H1 (cell line): ENCODE data around the gene GRIK1. TPM values are rescaled to one million over a fixed set of nuclear protein-coding genes. Genes with fewer than 3 reads are reported as not detected.

ENCODE experiments used
- CTCF ChIA-PET: fragments of 300-600 bp; sonication (Branson Sonifier 250); formaldehyde crosslinking; loops from one replicate; lab custom pipeline; 2021; ENCODE audit not compliant: partially characterized antibody; lab: Charles Lee
- POLR2A ChIA-PET: fragments of 300-600 bp; sonication (Branson Sonifier 250); formaldehyde crosslinking; loops from one replicate; lab custom pipeline; 2021; ENCODE audit warnings: inconsistent platforms; ENCODE audit not compliant: partially characterized antibody; lab: Charles Lee
- DNase-seq, 2 experiments: peaks; one replicate each; pipeline versions ENCODE4 v3.0.0 to v3.0.0-alpha.2; 2010 to 2022; ENCODE audit warnings: low spot score in 2 of 2, low read depth in 1 of 2, mixed read lengths in 1 of 2
- FAIRE-seq: peaks from 2 replicates; lab custom pipeline; 2011; peaks lifted over from hg19 to GRCh38; lab: Jason Lieb, UNC
- H2AFZ ChIP-seq: 2 replicates; pipeline ENCODE4 v1.8.1; 2012; ENCODE audit warnings: low read length, inconsistent platforms
- H2AK5ac ChIP-seq: 2 replicates; pipeline ENCODE4 v1.6.1; 2013; ENCODE audit warnings: low read depth, low read length
- H2BK120ac ChIP-seq: replicated peaks from 2 replicates; pipeline ENCODE3; 2013; ENCODE audit warnings: low read depth, low read length, inconsistent platforms
- H2BK12ac ChIP-seq: 2 replicates; pipeline ENCODE4 v1.6.1; 2013; ENCODE audit warnings: low read depth, low read length
- H2BK15ac ChIP-seq: 2 replicates; pipeline ENCODE4 v1.6.1; 2013; ENCODE audit warnings: low read length
- H2BK20ac ChIP-seq: 2 replicates; pipeline ENCODE4 v1.6.1; 2013; ENCODE audit warnings: low read length
- H2BK5ac ChIP-seq: 2 replicates; pipeline ENCODE4 v1.6.1; 2013; ENCODE audit warnings: low read depth, low read length
- H3K14ac ChIP-seq: 2 replicates; pipeline ENCODE4 v1.6.1; 2013; ENCODE audit warnings: inconsistent platforms; ENCODE audit not compliant: insufficient read length
- H3K18ac ChIP-seq: 2 replicates; pipeline ENCODE4 v1.6.1; 2013; ENCODE audit warnings: low read length; ENCODE audit errors: extremely low read depth
- H3K23ac ChIP-seq: 2 replicates; pipeline ENCODE4 v1.6.1; 2013; ENCODE audit warnings: inconsistent platforms; ENCODE audit not compliant: insufficient read length
- H3K23me2 ChIP-seq: 2 replicates; pipeline ENCODE4 v1.6.1; 2013; ENCODE audit warnings: low read depth, low read length
- H3K27ac ChIP-seq: 2 replicates; pipeline ENCODE4 v1.6.1; 2011; ENCODE audit warnings: low read depth, low read length, inconsistent platforms
- H3K27me3 ChIP-seq, 4 experiments: replicated peaks in 1 of 4; 1 replicate in 1 of 4; 2 replicates in 3 of 4; pipeline versions ENCODE4 v1.6.1 to v1.8.1; 2011 to 2013; ENCODE audit warnings: low read length in 3 of 4, mild to moderate bottlenecking in 3 of 4, inconsistent platforms in 2 of 4, mixed read lengths in 2 of 4, moderate library complexity in 1 of 4; ENCODE audit not compliant: control insufficient read depth in 3 of 4, insufficient read depth in 3 of 4; ENCODE audit errors: extremely low read depth in 1 of 4
- H3K36me3 ChIP-seq, 4 experiments: 2 replicates each; pipeline versions ENCODE4 v1.6.1 to v1.8.1; 2011 to 2013; ENCODE audit warnings: mild to moderate bottlenecking in 4 of 4, low read length in 3 of 4, moderate library complexity in 2 of 4, control low read depth in 1 of 4, inconsistent platforms in 1 of 4; ENCODE audit not compliant: insufficient read depth in 4 of 4, control insufficient read depth in 2 of 4
- H3K4ac ChIP-seq: replicated peaks from 2 replicates; pipeline ENCODE3; 2013; ENCODE audit warnings: low read length, low read depth, mixed read lengths, inconsistent platforms; ENCODE audit not compliant: insufficient read length
- H3K4me1 ChIP-seq, 4 experiments: replicated peaks in 1 of 4; 1 replicate in 1 of 4; 2 replicates in 3 of 4; pipeline versions ENCODE4 v1.6.1 to v1.8.1; 2011 to 2013; ENCODE audit warnings: low read length in 3 of 4, inconsistent platforms in 2 of 4, mixed read lengths in 1 of 4; ENCODE audit not compliant: insufficient read depth in 4 of 4, control insufficient read depth in 3 of 4
- H3K4me2 ChIP-seq, 2 experiments: 2 replicates each; pipeline versions ENCODE4 v1.6.1 to v1.8.1; 2011 to 2013; ENCODE audit warnings: low read depth in 2 of 2, low read length in 2 of 2, control low read depth in 1 of 2, inconsistent platforms in 1 of 2, mild to moderate bottlenecking in 1 of 2; ENCODE audit not compliant: insufficient read depth in 1 of 2
- H3K4me3 ChIP-seq, 4 experiments: fragments of 200-600, 300-600 bp in 1 of 4; sonication (generic), shearing (Covaris generic), sonication (Bioruptor Twin) in 1 of 4; 2 replicates each; pipeline versions ENCODE4 v1.5.1 to v1.8.1; 2011 to 2016; ENCODE audit warnings: low read length in 4 of 4, low read depth in 3 of 4, control low read depth in 2 of 4, inconsistent platforms in 2 of 4, mild to moderate bottlenecking in 2 of 4, mixed read lengths in 1 of 4, moderate library complexity in 1 of 4; ENCODE audit not compliant: insufficient read depth in 2 of 4; ENCODE audit errors: extremely low read depth in 1 of 4
- H3K56ac ChIP-seq: replicated peaks from 2 replicates; pipeline ENCODE3; 2013; ENCODE audit warnings: low read depth, mild to moderate bottlenecking, mixed read lengths, low read length, inconsistent platforms; ENCODE audit not compliant: insufficient read length
- H3K79me1 ChIP-seq: 2 replicates; pipeline ENCODE4 v1.6.1; 2013; ENCODE audit warnings: low read depth, low read length, control low read depth
- H3K79me2 ChIP-seq, 2 experiments: 2 replicates each; pipeline versions ENCODE4 v1.6.1 to v1.8.1; 2012 to 2013; ENCODE audit warnings: low read length in 2 of 2, mild to moderate bottlenecking in 2 of 2, inconsistent platforms in 1 of 2; ENCODE audit not compliant: insufficient read depth in 2 of 2, control insufficient read depth in 1 of 2
- H3K9ac ChIP-seq, 4 experiments: replicated peaks in 1 of 4; 1 replicate in 1 of 4; 2 replicates in 3 of 4; pipeline versions ENCODE4 v1.6.1 to v1.8.1; 2011 to 2013; ENCODE audit warnings: low read depth in 3 of 4, low read length in 3 of 4, control low read depth in 2 of 4, mild to moderate bottlenecking in 2 of 4, moderate library complexity in 2 of 4, inconsistent platforms in 1 of 4; ENCODE audit errors: extremely low read depth in 1 of 4
- H3K9me3 ChIP-seq, 2 experiments: 2 replicates each; pipeline versions ENCODE4 v1.6.1 to v1.8.1; 2012 to 2013; ENCODE audit warnings: mild to moderate bottlenecking in 2 of 2, moderate library complexity in 2 of 2, control low read depth in 1 of 2, inconsistent platforms in 1 of 2, low read depth in 1 of 2, low read length in 1 of 2, mixed read lengths in 1 of 2; ENCODE audit not compliant: insufficient read depth in 2 of 2
- H4K20me1 ChIP-seq, 2 experiments: replicated peaks in 1 of 2; 2 replicates each; pipeline versions ENCODE3 to v1.8.1; 2011 to 2013; ENCODE audit warnings: inconsistent platforms in 2 of 2, low read length in 2 of 2, mild to moderate bottlenecking in 1 of 2; ENCODE audit not compliant: insufficient read depth in 2 of 2, control insufficient read depth in 1 of 2
- H4K5ac ChIP-seq: 2 replicates; pipeline ENCODE4 v1.6.1; 2013; ENCODE audit warnings: low read length, low read depth, mixed read lengths, inconsistent platforms; ENCODE audit not compliant: insufficient read length
- H4K8ac ChIP-seq: 2 replicates; pipeline ENCODE4 v1.8.0; 2013; ENCODE audit warnings: mild to moderate bottlenecking, moderate library complexity, low read length, inconsistent platforms; ENCODE audit not compliant: insufficient read depth; ENCODE audit errors: extremely low read depth
- H4K91ac ChIP-seq: replicated peaks from 2 replicates; pipeline ENCODE3; 2013; ENCODE audit warnings: low read length, mixed read lengths, inconsistent platforms; ENCODE audit not compliant: insufficient read length
- ATF3 ChIP-seq: IDR thresholded peaks from 2 replicates; pipeline ENCODE4 v1.6.1; 2011; ENCODE audit warnings: low read depth, mild to moderate bottlenecking, low read length; ENCODE audit not compliant: insufficient read depth
- CBX5 ChIP-seq: fragments of 300-800, 300-1000 bp; sonication (generic); IDR thresholded peaks from 2 replicates; pipeline ENCODE4 v1.7.1; 2016; ENCODE audit warnings: antibody characterized with exemption, low read length, low read depth
- FOSL1 ChIP-seq: IDR thresholded peaks from 2 replicates; pipeline ENCODE4 v1.6.1; 2011; ENCODE audit warnings: mild to moderate bottlenecking, low read depth, low read length, moderate library complexity; ENCODE audit not compliant: insufficient read depth
- RAD21 ChIP-seq, 2 experiments: IDR thresholded peaks in 1 of 2; conservative IDR thresholded peaks in 1 of 2; 2 replicates each; pipeline ENCODE4 v1.6.1; 2011; ENCODE audit warnings: low read depth in 2 of 2, low read length in 2 of 2, improper control_type of control experiment in 1 of 2, inconsistent platforms in 1 of 2, mild to moderate bottlenecking in 1 of 2, moderate library complexity in 1 of 2
- SP1 ChIP-seq: IDR thresholded peaks from 2 replicates; pipeline ENCODE4 v1.6.1; 2011; ENCODE audit warnings: low read depth, low read length
- WGBS, 2 experiments: shearing (Covaris generic) in 1 of 2; methylation state at CpG; one replicate each; pipeline versions ENCODE4 v1.1.6 to v1.1.7; 2013 to 2015; ENCODE audit warnings: low lambda C conversion rate in 2 of 2, mixed read lengths in 2 of 2, inconsistent platforms in 1 of 2, low coverage in 1 of 2, missing lambda C conversion rate in 1 of 2; ENCODE audit not compliant: insufficient replicate concordance in 2 of 2, insufficient coverage in 1 of 2, insufficient read length in 1 of 2; ENCODE audit errors: extremely low coverage in 1 of 2, missing lambda C conversion rate in 1 of 2; 5-methylcytosine and 5-hydroxymethylcytosine counted together
- polyA plus RNA-seq, 7 experiments: library from polyadenylated mRNA; depleted of rRNA in 3 of 7; stranded (reverse) in 5 of 7; unstranded in 2 of 7; fragments of >200 nt in 5 of 7; fragments of 200-250 nt in 2 of 7; gene quantifications; 1 replicate in 5 of 7; 2 replicates in 1 of 7; 4 replicates in 1 of 7; pipeline versions ENCODE4 v1.2.1 to v1.2.3, GENCODE V29; 2011 to 2013; ENCODE audit warnings: missing spikeins in 2 of 7, mixed read lengths in 2 of 7
- total RNA-seq: library from RNA; stranded (reverse); fragmentation: NEBNext Ultra II Directional; extraction: Animal tissue kit (Norgen Biotek cat#: 25700); gene quantifications from 2 replicates; pipeline ENCODE4 v1.2.1, GENCODE V29; 2021

The GRIK1 gene
- total and polyA plus RNA-seq, 2 of the 8 experiments (the other 6 are each of a cell fraction or from before 2014, with no cell fraction given) = 0.11 to 0.32 TPM

DNA sequence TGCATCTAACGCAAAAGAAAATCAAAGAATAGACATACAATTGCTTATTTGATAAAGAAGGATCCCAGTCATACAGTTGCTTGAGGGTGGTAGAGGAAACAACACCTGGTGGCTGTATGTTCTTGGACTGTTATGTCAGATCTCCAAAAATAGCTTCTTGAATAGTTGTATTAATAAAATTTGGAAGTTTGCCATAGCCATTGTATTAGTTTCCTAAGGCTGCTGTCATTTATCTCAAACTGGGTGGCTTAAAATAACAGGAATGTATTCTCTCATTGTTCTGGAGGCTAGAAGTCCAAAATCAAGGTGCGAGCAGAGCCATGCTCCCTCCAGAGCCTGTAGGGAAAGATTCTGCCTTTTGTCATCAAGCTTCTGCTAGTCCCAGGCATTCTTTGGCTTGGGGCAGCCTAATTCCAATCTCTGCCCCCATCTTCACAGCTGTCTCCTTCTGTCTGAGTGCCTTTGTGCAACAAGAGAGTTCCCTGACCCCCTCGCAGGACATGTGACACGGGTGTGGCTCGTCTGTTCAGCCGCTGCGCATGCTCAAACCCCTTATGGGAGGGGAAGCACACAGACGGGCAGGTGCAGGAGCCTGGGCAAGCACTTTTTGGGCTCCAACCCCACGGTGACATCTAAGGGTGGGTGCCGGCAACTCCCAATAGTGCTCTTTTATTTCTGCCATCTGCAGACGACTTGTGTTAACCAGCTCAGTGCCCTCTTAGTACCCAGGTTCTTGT, 21.7 kb upstream of the GRIK1 start:
- no peak overlapping the region for H3K4me2 ChIP-seq
- no peak overlapping the region for H3K4me3 ChIP-seq
- no peak overlapping the region for H3K27ac ChIP-seq
- H3K79me1 ChIP-seq = no peaks in the 10 kb centered on the region
- H2BK120ac ChIP-seq = no peak overlapping the region
- H4K20me1 ChIP-seq = no peaks in the 10 kb centered on the region
- H3K23me2 ChIP-seq = no peaks in the 10 kb centered on the region
- ChIA-PET CTCF (no interaction called here), POLR2A (no interaction called here)
- H3K27me3 ChIP-seq = no peaks in the 10 kb centered on the region
- H4K8ac ChIP-seq = no peak overlapping the region
- FAIRE-seq (no peak), DNase-seq (no peak)
- no peaks in the 10 kb centered on the region for H3K36me3 ChIP-seq
- H3K9me3 ChIP-seq = no peaks in the 10 kb centered on the region
- H4K91ac ChIP-seq = no peak overlapping the region
- no peak overlapping the region for H2BK5ac ChIP-seq
- no peak overlapping the region for H3K4ac ChIP-seq
- no peak overlapping the region for H2BK20ac ChIP-seq
- TF ChIP-seq CBX5 = no peak
- no peak for TF ChIP-seq FOSL1
- TF ChIP-seq SP1 = no peak
- no peak for TF ChIP-seq ATF3
- TF ChIP-seq RAD21 (IDR thresholded peaks at IDR 0.05 in 1 of 2, conservative IDR thresholded peaks at IDR 0.05 in 1 of 2; ENCODE audit: low read depth in 2 of 2, low read length in 2 of 2) = 0 out of 4 replicates have a peak, but pooled peaks of 1 of the 2 experiments have one; percentile 11
- no peak overlapping the region for H3K23ac ChIP-seq
- no peak overlapping the region for H3K14ac ChIP-seq
- no peak overlapping the region for H3K18ac ChIP-seq
- H2AFZ ChIP-seq = no peak overlapping the region
- H3K56ac ChIP-seq = no peak overlapping the region
- H3K4me1 ChIP-seq = peaks cover 0 to 3% (median 0%) of the 10 kb centered on the region in 4 experiments; a peak in 1 of 7 replicates
- H3K9ac ChIP-seq = no peak overlapping the region
- WGBS, 2 experiments = 91 to 100% methylated on average over 1 to 11 of the region's 11 CpGs
- H2BK12ac ChIP-seq = no peak overlapping the region
- no peak overlapping the region for H2BK15ac ChIP-seq
- H4K5ac ChIP-seq = no peak overlapping the region
- no peak overlapping the region for H2AK5ac ChIP-seq
- H3K79me2 ChIP-seq = no peaks in the 10 kb centered on the region
